GM12864 (cell line): ENCODE data around the gene CHKB.

ENCODE experiments used
- DNase-seq: peaks from one replicate; pipeline ENCODE4 v3.0.0-alpha.2; 2011; ENCODE audit warnings: low read depth
- H3K4me3 ChIP-seq: 2 replicates; pipeline ENCODE4 v1.5.1; 2011; ENCODE audit warnings: mild to moderate bottlenecking, low read depth, low read length, control low read depth
- CTCF ChIP-seq: IDR thresholded peaks from 2 replicates; pipeline ENCODE4 v1.5.1; 2011; ENCODE audit warnings: low read depth, mild to moderate bottlenecking, moderate library complexity, low read length, control low read depth, inconsistent platforms; ENCODE audit errors: missing control alignments

CHKB gene

GRCh38 chr22:50601669-50602337, 19.2 kb upstream of the CHKB start:
- no peak for TF ChIP-seq CTCF
- no peak overlapping the region for H3K4me3 ChIP-seq
- no peak for DNase-seq

- no peak for DNase-seq
- TF ChIP-seq CTCF: no peak
- no peak overlapping the region for H3K4me3 ChIP-seq
Measured at GRCh38 chr22:50600967-50601668, 18.5 kb upstream of the CHKB start.

GRCh38 chr22:50600538-50600937, 17.9 kb upstream of the CHKB start, which contains the start of gene MAPK8IP2:
Gene MAPK8IP2 (plus strand): TSS chr22:50600793. CDS start chr22:50600819, 26 bp downstream.
- no peak for TF ChIP-seq CTCF
- H3K4me3 ChIP-seq: no peak within 1 kb of the TSS; the same call in 1 of the 2 replicates
- DNase-seq: no peak

- DNase-seq: no peak
- no peak overlapping the region for H3K4me3 ChIP-seq
- TF ChIP-seq CTCF: no peak
Measured at GRCh38 chr22:50599816-50600455, 17.3 kb upstream of the CHKB start.

- DNase-seq: no peak
- TF ChIP-seq CTCF: no peak
- no peak overlapping the region for H3K4me3 ChIP-seq
Measured at GRCh38 chr22:50597097-50597496, 14.4 kb upstream of the CHKB start.

- DNase-seq: no peak
- TF ChIP-seq CTCF: no peak
- H3K4me3 ChIP-seq: no peak overlapping the region
Measured at GRCh38 chr22:50595189-50595588, 12.5 kb upstream of the CHKB start.
